ENCODE results near the gene ROBO1.
"Not testable (repeated sequence)": the region's sequence is repeated elsewhere in the genome, so short reads cannot be mapped to it uniquely, and the experiment has no call there.

Gene ROBO1

GRCh38 chr3:79502216-79502681, 265.5 kb downstream of the ROBO1 start:
- H3K4me2 ChIP-seq (ENCODE audit: low read length); H3K9ac ChIP-seq (ENCODE audit: low read depth, low read length); H3K4me3 ChIP-seq (ENCODE audit: low read length); H3K36me3 ChIP-seq (ENCODE audit: insufficient read depth, low read length); H3K27me3 ChIP-seq (ENCODE audit: control insufficient read depth, insufficient read depth, low read length); H3K4me1 ChIP-seq (ENCODE audit: control insufficient read depth, insufficient read depth, low read length); H3K9me3 ChIP-seq (replicated peaks; ENCODE audit: low read length): not testable (repeated sequence)

- Histone ChIP-seq H3K9me3 (replicated peaks; ENCODE audit: low read length) (no peaks in the 10 kb centered on the region), H3K4me2 (ENCODE audit: low read length) (no peak overlapping the region), H3K4me3 (ENCODE audit: low read length) (no peak overlapping the region)
These were observed 270.2 kb downstream of the ROBO1 start for GRCh38 chr3:79497447-79498111.

GRCh38 chr3:79491029-79491641, 276.7 kb downstream of the ROBO1 start:
- Histone ChIP-seq H3K9me3 (replicated peaks; ENCODE audit: low read length) (no peaks in the 10 kb centered on the region), H3K4me2 (ENCODE audit: low read length) (peak overlapping the region; percentile 25), H3K4me3 (ENCODE audit: low read length) (no peak overlapping the region), H3K4me1 (ENCODE audit: control insufficient read depth, insufficient read depth, low read length) (peaks cover 7% of the 10 kb centered on the region), H3K9ac (ENCODE audit: low read depth, low read length) (no peak overlapping the region), H3K36me3 (ENCODE audit: insufficient read depth, low read length) (no peaks in the 10 kb centered on the region), H3K27me3 (ENCODE audit: control insufficient read depth, insufficient read depth, low read length) (no peaks in the 10 kb centered on the region)

More at GRCh38 chr3:79497447-79498111, 270.2 kb downstream of the ROBO1 start:
- Histone ChIP-seq H3K9ac (ENCODE audit: low read depth, low read length) (no peak overlapping the region), H3K36me3 (ENCODE audit: insufficient read depth, low read length) (no peaks in the 10 kb centered on the region), H3K4me1 (ENCODE audit: control insufficient read depth, insufficient read depth, low read length) (no peaks in the 10 kb centered on the region), H3K27me3 (ENCODE audit: control insufficient read depth, insufficient read depth, low read length) (no peaks in the 10 kb centered on the region)

GRCh38 chr3:79490165-79491028, 277.4 kb downstream of the ROBO1 start:
- Histone ChIP-seq H3K9ac (ENCODE audit: low read depth, low read length) (no peak overlapping the region), H3K9me3 (replicated peaks; ENCODE audit: low read length) (no peaks in the 10 kb centered on the region), H3K27me3 (ENCODE audit: control insufficient read depth, insufficient read depth, low read length) (no peaks in the 10 kb centered on the region), H3K4me2 (ENCODE audit: low read length) (peak overlapping the region; percentile 31), H3K4me1 (ENCODE audit: control insufficient read depth, insufficient read depth, low read length) (peaks cover 7% of the 10 kb centered on the region), H3K4me3 (ENCODE audit: low read length) (no peak overlapping the region), H3K36me3 (ENCODE audit: insufficient read depth, low read length) (no peaks in the 10 kb centered on the region)

- no peaks in the 10 kb centered on the region for H3K9me3 ChIP-seq (replicated peaks; ENCODE audit: low read length)
- no peaks in the 10 kb centered on the region for H3K36me3 ChIP-seq (ENCODE audit: insufficient read depth, low read length)
- no peaks in the 10 kb centered on the region for H3K27me3 ChIP-seq (ENCODE audit: control insufficient read depth, insufficient read depth, low read length)
- H3K4me2 ChIP-seq (ENCODE audit: low read length) = no peak overlapping the region
- no peak overlapping the region for H3K4me3 ChIP-seq (ENCODE audit: low read length)
- peaks cover 7% of the 10 kb centered on the region for H3K4me1 ChIP-seq (ENCODE audit: control insufficient read depth, insufficient read depth, low read length)
- H3K9ac ChIP-seq (ENCODE audit: low read depth, low read length) = no peak overlapping the region
These were observed 279.4 kb downstream of the ROBO1 start for GRCh38 chr3:79488407-79488806.

- Histone ChIP-seq H3K9me3 (replicated peaks; ENCODE audit: low read length) (no peaks in the 10 kb centered on the region), H3K4me3 (ENCODE audit: low read length) (no peak overlapping the region), H3K9ac (ENCODE audit: low read depth, low read length) (no peak overlapping the region), H3K4me1 (ENCODE audit: control insufficient read depth, insufficient read depth, low read length) (no peaks in the 10 kb centered on the region), H3K27me3 (ENCODE audit: control insufficient read depth, insufficient read depth, low read length) (no peaks in the 10 kb centered on the region), H3K36me3 (ENCODE audit: insufficient read depth, low read length) (no peaks in the 10 kb centered on the region), H3K4me2 (ENCODE audit: low read length) (no peak overlapping the region)
These were observed 287.1 kb downstream of the ROBO1 start for GRCh38 chr3:79480746-79481145.

- H3K36me3 ChIP-seq (ENCODE audit: insufficient read depth, low read length) = no peaks in the 10 kb centered on the region
- no peaks in the 10 kb centered on the region for H3K27me3 ChIP-seq (ENCODE audit: control insufficient read depth, insufficient read depth, low read length)
- no peak overlapping the region for H3K9ac ChIP-seq (ENCODE audit: low read depth, low read length)
- H3K4me3 ChIP-seq (ENCODE audit: low read length) = no peak overlapping the region
- H3K4me1 ChIP-seq (ENCODE audit: control insufficient read depth, insufficient read depth, low read length) = no peaks in the 10 kb centered on the region
- no peaks in the 10 kb centered on the region for H3K9me3 ChIP-seq (replicated peaks; ENCODE audit: low read length)
- no peak overlapping the region for H3K4me2 ChIP-seq (ENCODE audit: low read length)
These were observed 289.2 kb downstream of the ROBO1 start for GRCh38 chr3:79478620-79479019.

GRCh38 chr3:79477242-79477641, 290.6 kb downstream of the ROBO1 start:
- Histone ChIP-seq H3K9me3 (replicated peaks; ENCODE audit: low read length) (no peaks in the 10 kb centered on the region), H3K36me3 (ENCODE audit: insufficient read depth, low read length) (no peaks in the 10 kb centered on the region), H3K4me2 (ENCODE audit: low read length) (no peak overlapping the region), H3K9ac (ENCODE audit: low read depth, low read length) (no peak overlapping the region), H3K4me1 (ENCODE audit: control insufficient read depth, insufficient read depth, low read length) (no peaks in the 10 kb centered on the region), H3K4me3 (ENCODE audit: low read length) (no peak overlapping the region), H3K27me3 (ENCODE audit: control insufficient read depth, insufficient read depth, low read length) (no peaks in the 10 kb centered on the region)

- Histone ChIP-seq H3K36me3 (ENCODE audit: insufficient read depth, low read length) (no peaks in the 10 kb centered on the region), H3K27me3 (ENCODE audit: control insufficient read depth, insufficient read depth, low read length) (no peaks in the 10 kb centered on the region), H3K9ac (ENCODE audit: low read depth, low read length) (no peak overlapping the region), H3K4me1 (ENCODE audit: control insufficient read depth, insufficient read depth, low read length) (no peaks in the 10 kb centered on the region), H3K4me3 (ENCODE audit: low read length) (no peak overlapping the region), H3K4me2 (ENCODE audit: low read length) (no peak overlapping the region), H3K9me3 (replicated peaks; ENCODE audit: low read length) (no peaks in the 10 kb centered on the region)
These were observed 293.8 kb downstream of the ROBO1 start for GRCh38 chr3:79473993-79474392.

- Histone ChIP-seq H3K36me3 (ENCODE audit: insufficient read depth, low read length) (no peaks in the 10 kb centered on the region), H3K4me1 (ENCODE audit: control insufficient read depth, insufficient read depth, low read length) (no peaks in the 10 kb centered on the region), H3K9ac (ENCODE audit: low read depth, low read length) (no peak overlapping the region), H3K4me3 (ENCODE audit: low read length) (no peak overlapping the region), H3K9me3 (replicated peaks; ENCODE audit: low read length) (no peaks in the 10 kb centered on the region), H3K27me3 (ENCODE audit: control insufficient read depth, insufficient read depth, low read length) (no peaks in the 10 kb centered on the region), H3K4me2 (ENCODE audit: low read length) (no peak overlapping the region)
These were observed 300.1 kb downstream of the ROBO1 start for GRCh38 chr3:79467721-79468120.

- Histone ChIP-seq H3K4me3 (ENCODE audit: low read length) (no peak overlapping the region), H3K9me3 (replicated peaks; ENCODE audit: low read length) (no peaks in the 10 kb centered on the region), H3K4me2 (ENCODE audit: low read length) (no peak overlapping the region), H3K27me3 (ENCODE audit: control insufficient read depth, insufficient read depth, low read length) (no peaks in the 10 kb centered on the region), H3K36me3 (ENCODE audit: insufficient read depth, low read length) (no peaks in the 10 kb centered on the region), H3K4me1 (ENCODE audit: control insufficient read depth, insufficient read depth, low read length) (no peaks in the 10 kb centered on the region), H3K9ac (ENCODE audit: low read depth, low read length) (no peak overlapping the region)
These were observed 306.5 kb downstream of the ROBO1 start for GRCh38 chr3:79461129-79461792.
